ENCODE results near the gene RPL3. TPM values are rescaled to one million over a fixed set of nuclear protein-coding genes. Genes with fewer than 3 reads are reported as not detected.

Gene RPL3
- total and polyA plus RNA-seq, 4 donors = 1,521 to 2,749 (median 1,961) TPM

DNA sequence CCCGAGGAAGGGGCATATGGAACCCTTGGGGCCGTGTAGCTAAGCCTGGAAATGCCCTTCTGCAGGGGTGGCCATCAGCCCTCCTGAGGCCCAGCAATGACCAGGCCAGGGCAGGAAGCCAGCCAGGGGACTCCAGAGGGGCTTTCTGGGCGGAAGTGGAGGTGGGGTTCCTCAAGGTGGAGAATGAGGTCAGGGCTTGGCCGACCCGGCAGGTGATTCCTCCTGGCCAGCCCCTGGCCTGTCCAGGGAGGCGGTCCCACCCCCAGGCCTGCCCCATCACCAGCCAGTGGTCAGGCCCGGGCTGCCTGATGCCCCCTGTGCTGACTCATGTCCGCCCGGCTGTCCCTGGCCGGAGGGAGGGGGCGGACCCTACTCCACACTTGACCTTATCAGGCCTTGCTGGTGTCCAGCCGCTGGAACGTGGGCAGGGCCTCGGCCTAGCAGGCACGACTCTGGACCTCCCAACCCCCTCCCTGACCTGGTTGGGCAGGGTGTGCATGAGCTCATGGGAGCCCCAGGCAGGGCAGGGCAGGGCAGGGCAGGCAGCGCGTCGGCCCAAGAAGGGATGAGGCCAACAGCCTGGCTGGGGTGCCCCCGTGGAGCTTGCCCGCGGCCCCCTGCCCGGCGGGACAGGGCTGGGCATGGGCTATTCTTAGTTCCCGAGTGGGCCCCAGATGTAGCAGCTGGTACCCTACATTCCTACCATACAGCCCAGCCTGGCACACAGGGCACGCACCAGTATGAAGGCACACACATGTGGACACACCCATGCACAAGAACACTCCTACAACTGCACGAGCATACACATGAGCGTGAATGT lies 35.9 kb downstream of the RPL3 start:
- H3K9ac ChIP-seq (ENCODE audit: insufficient read depth in 1 of 2, low read length in 2 of 2) = no peak overlapping the region
- H3K4me3 ChIP-seq = no peak overlapping the region
- 61 to 64% methylated on average over 27 of the region's 27 CpGs for WGBS, 2 donors
- no peaks in the 10 kb centered on the region for H3K36me3 ChIP-seq (ENCODE audit: control insufficient read depth in 4 of 4, insufficient read depth in 4 of 4, low read length in 4 of 4)
- DNase-seq = peak in 1 of 3 donors; percentile 51
- H3K27ac ChIP-seq (ENCODE audit: low read depth in 1 of 2, low read length in 1 of 2) = peak overlapping the region; percentile 67 to 75
- H3K27me3 ChIP-seq (ENCODE audit: control insufficient read depth in 3 of 3, insufficient read depth in 3 of 3, low read length in 2 of 3) = no peaks in the 10 kb centered on the region
- peak; percentile 70 for ATAC-seq (ENCODE audit: insufficient read depth, low FRiP score)
- peaks cover 0 to 23% (median 0%) of the 10 kb centered on the region in 5 donors for H3K4me1 ChIP-seq (ENCODE audit: control insufficient read depth in 5 of 5, insufficient read depth in 5 of 5, low read length in 5 of 5)
- peaks cover 0 to 4% (median 2%) of the 10 kb centered on the region in 4 donors for H3K9me3 ChIP-seq (ENCODE audit: control insufficient read depth in 4 of 4, insufficient read depth in 3 of 4, low read length in 3 of 4)
- TF ChIP-seq, protein P1, sequence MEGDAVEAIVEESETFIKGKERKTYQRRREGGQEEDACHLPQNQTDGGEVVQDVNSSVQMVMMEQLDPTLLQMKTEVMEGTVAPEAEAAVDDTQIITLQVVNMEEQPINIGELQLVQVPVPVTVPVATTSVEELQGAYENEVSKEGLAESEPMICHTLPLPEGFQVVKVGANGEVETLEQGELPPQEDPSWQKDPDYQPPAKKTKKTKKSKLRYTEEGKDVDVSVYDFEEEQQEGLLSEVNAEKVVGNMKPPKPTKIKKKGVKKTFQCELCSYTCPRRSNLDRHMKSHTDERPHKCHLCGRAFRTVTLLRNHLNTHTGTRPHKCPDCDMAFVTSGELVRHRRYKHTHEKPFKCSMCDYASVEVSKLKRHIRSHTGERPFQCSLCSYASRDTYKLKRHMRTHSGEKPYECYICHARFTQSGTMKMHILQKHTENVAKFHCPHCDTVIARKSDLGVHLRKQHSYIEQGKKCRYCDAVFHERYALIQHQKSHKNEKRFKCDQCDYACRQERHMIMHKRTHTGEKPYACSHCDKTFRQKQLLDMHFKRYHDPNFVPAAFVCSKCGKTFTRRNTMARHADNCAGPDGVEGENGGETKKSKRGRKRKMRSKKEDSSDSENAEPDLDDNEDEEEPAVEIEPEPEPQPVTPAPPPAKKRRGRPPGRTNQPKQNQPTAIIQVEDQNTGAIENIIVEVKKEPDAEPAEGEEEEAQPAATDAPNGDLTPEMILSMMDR (IDR thresholded peaks at IDR 0.05; ENCODE audit: control extremely low read depth, extremely low read depth) = no peak

DNA sequence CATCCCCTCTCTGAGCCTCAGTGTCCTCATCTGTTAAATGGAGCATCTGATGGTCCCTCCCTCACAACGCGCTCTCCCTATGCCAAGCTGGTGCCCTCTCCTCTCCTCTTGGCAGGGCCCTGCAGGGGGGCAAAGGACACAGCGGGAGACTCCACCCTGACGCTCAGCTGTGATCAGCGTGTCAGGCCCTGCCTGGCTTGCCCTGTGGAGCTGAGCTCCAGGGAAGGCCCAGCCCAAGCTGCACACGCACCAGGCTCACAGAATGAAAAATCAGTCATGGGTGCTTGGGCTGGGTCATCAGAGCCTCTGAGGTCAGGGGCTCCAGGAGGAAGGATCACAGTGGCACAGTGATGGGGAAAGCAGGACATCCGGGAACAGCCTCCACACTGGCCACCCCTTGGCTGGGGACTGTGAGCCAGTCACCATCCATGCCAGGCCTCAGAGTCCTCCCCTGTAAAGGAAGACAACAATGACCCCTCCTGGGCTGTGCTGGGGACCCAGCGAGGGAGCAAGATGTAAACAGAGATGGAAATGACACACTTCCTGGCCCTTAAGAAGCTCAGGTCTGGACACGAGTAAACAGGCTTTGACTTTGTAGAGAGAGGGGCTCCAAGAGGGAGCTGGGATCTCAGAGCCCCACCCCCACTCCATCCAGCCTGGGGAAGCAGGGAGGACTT lies 36.6 kb downstream of the RPL3 start:
- no peak overlapping the region for H3K4me3 ChIP-seq
- DNase-seq (peak in 1 of 3 donors; percentile 63), ATAC-seq (ENCODE audit: insufficient read depth, low FRiP score) (peak; percentile 16)
- no peak overlapping the region for H3K9ac ChIP-seq (ENCODE audit: insufficient read depth in 1 of 2, low read length in 2 of 2)
- TF ChIP-seq, protein P1 (IDR thresholded peaks at IDR 0.05; ENCODE audit: control extremely low read depth, extremely low read depth) = no peak
- WGBS, 2 donors = 59 to 64% methylated on average over 9 of the region's 9 CpGs
- peaks cover 0 to 4% (median 2%) of the 10 kb centered on the region in 4 donors for H3K9me3 ChIP-seq (ENCODE audit: control insufficient read depth in 4 of 4, insufficient read depth in 3 of 4, low read length in 3 of 4)
- H3K27ac ChIP-seq (ENCODE audit: low read depth in 1 of 2, low read length in 1 of 2) = peak overlapping the region; percentile 67 to 75
- no peaks in the 10 kb centered on the region for H3K36me3 ChIP-seq (ENCODE audit: control insufficient read depth in 4 of 4, insufficient read depth in 4 of 4, low read length in 4 of 4)
- H3K4me1 ChIP-seq (ENCODE audit: control insufficient read depth in 5 of 5, insufficient read depth in 5 of 5, low read length in 5 of 5) = peaks cover 0 to 28% (median 0%) of the 10 kb centered on the region in 5 donors
- no peaks in the 10 kb centered on the region for H3K27me3 ChIP-seq (ENCODE audit: control insufficient read depth in 3 of 3, insufficient read depth in 3 of 3, low read length in 2 of 3)

DNA sequence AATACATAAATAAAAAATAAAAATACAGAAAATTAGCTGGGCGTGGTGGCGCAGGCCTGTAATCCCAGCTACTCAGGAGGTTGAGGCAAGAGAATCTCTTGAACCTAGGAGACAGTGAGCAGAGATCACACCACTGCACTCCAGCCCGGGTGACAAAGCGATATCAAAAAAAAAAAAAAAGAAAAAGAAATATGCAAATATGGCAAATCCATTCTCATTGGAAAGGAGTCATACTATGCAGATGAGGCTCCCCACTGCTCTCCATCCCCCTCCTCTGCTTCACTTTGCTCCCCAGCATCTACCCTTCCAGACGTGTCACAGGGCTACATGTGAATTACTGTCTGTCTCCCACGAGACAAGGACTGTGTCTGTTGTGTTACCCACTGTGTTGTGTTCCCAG lies 38.3 kb downstream of the RPL3 start:
- no peak overlapping the region for H3K4me3 ChIP-seq
- DNase-seq = no peak
- TF ChIP-seq, protein P1 (IDR thresholded peaks at IDR 0.05; ENCODE audit: control extremely low read depth, extremely low read depth) = no peak
- WGBS, 2 donors = 83 to 84% methylated on average over 6 of the region's 6 CpGs
- no peaks in the 10 kb centered on the region for H3K27me3 ChIP-seq (ENCODE audit: control insufficient read depth in 3 of 3, insufficient read depth in 3 of 3, low read length in 2 of 3)
- H3K9ac ChIP-seq (ENCODE audit: insufficient read depth in 1 of 2, low read length in 2 of 2) = no peak overlapping the region
- H3K36me3 ChIP-seq (ENCODE audit: control insufficient read depth in 4 of 4, insufficient read depth in 4 of 4, low read length in 4 of 4) = no peaks in the 10 kb centered on the region
- H3K9me3 ChIP-seq (ENCODE audit: control insufficient read depth in 4 of 4, insufficient read depth in 3 of 4, low read length in 3 of 4) = peaks cover 0 to 8% (median 3%) of the 10 kb centered on the region in 4 donors
- ATAC-seq (ENCODE audit: insufficient read depth, low FRiP score) = no peak
- peak overlapping the region in 1 of 2 donors; percentile 69 for H3K27ac ChIP-seq (ENCODE audit: low read depth in 1 of 2, low read length in 1 of 2)
- peaks cover 0 to 28% (median 0%) of the 10 kb centered on the region in 5 donors for H3K4me1 ChIP-seq (ENCODE audit: control insufficient read depth in 5 of 5, insufficient read depth in 5 of 5, low read length in 5 of 5)

Measured in lung (tissue), 12 donors.